GM19043 (cell line): Measurements from ENCODE around the gene LRRC4C.

ENCODE experiments used
- ATAC-seq: cut with Tn5 transposase; IDR thresholded peaks from one replicate; pipeline ENCODE4 v1.9.1; 2021; ENCODE audit warnings: low read depth; ENCODE audit not compliant: unreplicated experiment

Gene LRRC4C

DNA sequence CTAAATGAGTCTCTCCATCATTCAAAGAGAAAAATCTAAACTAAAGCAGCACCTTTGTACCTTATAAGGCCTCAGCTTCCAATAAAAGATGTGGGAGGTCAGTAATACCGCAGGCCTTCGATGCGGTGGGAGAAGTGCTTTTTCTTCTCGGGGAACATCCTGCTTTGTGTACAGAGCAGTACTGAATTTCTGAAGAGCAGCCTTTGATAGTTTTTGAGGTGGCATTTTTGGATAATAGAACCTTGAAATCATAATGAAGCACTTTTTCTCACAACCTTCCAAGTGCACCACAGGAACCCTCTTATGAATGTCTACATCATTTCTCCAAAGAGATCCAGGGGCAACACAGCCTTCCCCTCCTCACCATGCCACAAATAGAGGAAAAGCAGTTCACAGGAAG lies 39.6 kb downstream of the LRRC4C start:
- ATAC-seq: no peak

DNA sequence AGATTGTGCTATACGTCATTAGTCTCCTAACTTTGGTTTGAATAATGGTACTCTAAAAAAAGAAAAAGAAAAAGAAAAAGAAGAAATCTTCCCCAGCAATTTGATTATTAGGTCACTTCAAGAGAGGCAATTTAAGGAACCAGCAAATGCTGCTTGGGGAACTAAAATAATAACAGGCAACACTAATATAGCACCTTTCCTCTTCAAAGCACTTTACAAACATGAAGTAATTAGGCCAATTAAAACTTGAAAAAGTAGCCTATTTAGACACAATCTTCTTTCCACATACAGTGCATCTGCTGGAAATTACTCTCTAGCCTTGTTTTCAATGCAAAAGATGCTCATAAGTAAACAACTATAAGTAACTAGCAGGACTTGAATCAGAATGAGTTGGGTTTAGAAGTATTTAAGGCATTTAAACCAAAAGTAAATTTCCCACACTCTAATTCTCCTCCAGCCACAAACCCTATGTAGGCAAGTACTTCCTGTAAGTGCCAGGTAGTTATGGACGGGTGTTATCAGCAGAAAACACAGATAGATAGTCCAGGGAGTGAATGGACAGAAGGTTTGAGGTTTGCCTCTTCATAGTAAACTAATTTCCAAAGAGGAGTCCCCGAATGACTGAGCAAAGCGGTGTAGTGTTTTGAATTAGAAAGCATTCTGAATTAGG lies 44.5 kb downstream of the LRRC4C start:
- no peak for ATAC-seq

DNA sequence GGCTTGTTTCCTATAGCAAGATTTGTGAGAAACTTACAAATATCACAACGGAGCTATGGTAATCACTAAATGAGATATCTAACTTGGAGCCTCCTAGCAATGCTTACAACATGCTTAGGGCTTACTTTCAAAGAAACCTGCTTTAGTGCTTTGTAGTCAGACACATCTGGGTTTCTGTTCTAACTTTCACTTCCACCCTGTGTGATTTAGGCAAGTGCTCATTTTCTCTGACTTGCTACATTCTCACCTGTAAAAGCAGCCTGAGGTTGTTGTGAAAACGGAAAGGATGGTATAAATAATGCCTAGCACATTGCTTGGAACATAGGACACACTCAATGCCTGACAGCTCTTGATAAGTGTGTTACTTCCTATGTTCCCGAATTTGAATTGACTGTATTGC lies 45.6 kb downstream of the LRRC4C start:
- no peak for ATAC-seq

DNA sequence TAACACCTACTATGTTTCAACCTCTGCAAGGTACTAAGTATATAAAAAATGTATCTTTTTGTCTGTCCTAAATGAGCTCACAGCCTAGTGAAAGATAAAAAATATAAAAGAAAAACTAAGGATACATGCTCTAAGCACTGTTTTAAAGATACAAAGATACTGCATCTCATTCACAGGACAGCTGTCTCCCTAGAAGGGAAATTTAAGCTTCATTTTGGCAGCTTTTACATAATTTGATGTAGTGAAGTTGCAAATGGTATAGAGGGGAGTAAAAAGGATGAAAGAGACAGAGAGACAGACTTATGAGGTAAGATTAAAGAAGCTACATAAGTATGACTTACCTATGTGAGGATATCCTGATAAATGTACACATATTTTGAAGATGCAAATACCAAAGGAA lies 53.6 kb downstream of the LRRC4C start:
- no peak for ATAC-seq

DNA sequence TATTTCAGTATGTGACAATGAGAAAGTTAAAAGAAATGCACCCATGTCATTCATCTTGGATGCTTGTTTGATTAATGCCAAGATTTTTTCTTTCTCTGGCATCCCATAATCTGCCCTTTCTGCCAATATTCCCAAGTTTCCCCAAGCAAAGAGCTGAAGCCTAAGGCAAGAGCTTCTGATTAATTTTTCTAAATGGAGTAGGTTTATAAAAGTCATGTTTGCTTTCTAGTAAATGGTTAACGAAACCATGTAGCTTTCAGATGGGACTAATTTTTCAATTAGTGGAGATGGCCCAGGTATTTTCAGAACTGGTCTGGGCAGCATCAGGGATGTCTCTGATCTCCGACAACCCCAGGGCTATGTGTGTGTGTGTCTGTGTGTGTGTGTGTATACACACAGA lies 55.3 kb downstream of the LRRC4C start:
- no peak for ATAC-seq

DNA sequence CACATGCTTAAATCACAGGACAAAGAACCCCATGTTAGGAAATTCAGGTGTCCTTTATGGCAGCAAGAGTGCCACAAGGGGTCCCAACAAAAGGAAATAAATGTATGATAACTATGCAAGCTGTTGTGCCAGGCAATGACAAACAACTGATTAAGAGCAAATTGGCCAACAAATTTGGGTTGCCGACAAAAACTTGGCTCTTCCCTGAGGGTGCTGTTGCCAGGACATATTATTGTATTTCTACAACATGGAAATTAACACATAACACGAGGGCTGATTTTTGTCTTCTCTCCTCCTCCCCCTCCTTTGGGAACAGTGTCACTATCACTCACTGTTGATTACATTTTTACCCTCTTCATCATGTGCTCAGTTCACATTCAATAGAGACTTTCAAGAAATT lies 56.0 kb downstream of the LRRC4C start:
- no peak for ATAC-seq

DNA sequence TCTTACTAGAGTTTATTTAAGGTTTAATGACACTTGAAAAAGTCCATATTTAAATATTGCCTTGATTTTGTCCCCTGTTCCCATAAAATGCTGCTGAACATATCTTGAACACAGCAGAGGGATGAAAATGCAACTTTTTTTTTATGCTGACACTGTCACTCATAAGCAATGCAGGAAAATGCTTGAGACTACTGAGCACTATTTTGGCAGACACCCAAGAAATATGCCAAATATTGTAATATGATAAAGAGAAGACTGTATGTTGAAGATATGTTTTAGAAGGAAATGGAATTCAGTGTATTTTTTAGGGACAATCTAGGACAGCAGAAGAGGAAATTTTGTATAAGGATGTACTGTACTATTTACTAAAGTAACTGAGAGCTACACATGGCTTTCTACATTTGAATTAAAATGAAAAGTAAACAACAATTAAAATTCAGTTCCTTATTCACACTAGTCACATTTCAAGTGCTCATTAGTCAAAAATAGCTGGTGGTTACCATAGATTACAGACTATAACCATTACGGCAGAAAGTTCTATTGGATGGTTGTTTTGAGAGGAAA lies 58.6 kb downstream of the LRRC4C start:
- no peak for ATAC-seq

DNA sequence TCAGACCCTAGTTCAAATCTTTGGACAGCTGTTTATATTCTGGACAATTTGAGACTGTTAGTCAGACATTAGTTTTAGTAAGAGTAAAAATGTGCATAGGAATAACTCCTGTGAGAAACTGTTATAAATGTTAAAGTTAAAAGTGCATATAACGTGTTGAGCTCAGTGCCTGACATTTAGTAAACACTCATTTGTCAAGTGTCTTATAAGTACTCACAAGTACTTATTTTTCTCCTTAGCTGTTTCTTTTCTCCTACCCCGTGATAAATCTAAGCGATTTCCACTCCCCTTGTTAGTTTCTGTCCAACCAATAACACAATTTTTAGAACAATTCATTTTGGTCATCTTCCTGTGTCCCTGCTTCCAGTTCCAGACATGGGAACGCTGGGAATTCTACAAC lies 59.3 kb downstream of the LRRC4C start:
- no peak for ATAC-seq

DNA sequence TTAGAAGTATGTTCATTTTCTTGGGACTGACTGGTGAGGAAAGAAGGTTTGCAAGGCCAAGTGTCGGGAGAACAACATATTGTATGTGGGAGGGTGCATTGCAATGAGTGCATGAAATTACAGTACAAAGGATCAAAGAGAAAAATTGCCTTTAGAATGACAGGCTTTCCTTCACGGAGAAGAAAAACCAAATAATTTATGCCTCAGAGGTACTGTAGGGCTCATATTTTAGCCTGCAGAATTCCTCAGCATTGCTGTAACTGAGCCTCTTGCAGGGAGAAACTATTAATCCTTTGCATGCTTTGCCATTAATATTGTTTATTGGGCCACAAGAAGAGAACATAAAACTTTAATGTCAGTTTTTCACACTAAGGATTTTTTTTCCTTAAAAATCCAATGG lies 60.1 kb downstream of the LRRC4C start:
- ATAC-seq: no peak

DNA sequence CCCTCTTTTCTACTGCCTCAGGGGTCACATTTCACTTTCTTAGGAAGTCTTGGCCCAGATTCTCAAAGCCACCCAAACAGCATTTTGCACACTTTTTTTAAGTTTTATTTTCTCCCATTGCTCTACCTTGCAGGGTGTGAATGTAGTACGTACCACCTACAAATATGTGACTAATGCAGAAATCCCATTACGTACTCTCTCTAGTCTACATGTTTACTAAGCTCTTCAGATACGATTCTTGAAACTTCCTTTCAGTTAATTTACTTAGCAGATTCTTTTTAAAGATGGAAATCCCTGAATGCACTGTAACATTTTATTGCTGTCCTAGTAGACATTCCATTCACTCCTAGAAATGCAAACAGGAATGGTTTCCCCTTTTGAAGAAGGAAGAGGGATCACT lies 61.3 kb downstream of the LRRC4C start:
- ATAC-seq: no peak

DNA sequence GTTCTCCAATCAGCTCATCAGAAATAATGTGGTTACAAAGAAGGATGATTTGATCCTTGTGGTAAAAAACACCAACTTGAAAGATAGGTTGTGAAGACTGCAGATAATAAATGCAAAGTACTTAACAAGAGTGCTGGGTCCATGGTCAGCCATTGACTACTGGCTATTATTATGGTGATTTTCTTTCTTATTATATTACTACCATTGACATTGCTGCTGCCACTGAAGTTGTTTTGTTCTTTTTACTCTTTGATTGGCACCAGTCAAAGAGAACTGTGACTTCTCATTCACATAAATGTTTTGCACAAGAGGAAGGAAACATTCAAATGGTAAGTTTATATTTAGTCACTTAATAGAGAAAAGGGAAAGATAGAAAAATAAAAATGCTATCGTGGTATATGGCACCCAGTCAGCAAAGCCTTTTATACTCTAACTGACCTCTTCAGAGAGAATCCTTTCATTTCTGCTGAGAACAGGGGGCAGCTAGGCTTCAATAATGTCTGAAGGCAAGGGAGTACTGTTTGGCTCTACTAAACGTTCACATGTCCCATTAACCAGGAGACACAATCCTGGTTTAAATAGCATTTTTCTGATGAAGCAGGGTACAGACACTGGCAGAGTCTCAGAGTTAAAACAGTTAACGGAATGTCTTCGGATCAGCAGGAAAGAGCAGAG lies 64.8 kb downstream of the LRRC4C start:
- no peak for ATAC-seq

DNA sequence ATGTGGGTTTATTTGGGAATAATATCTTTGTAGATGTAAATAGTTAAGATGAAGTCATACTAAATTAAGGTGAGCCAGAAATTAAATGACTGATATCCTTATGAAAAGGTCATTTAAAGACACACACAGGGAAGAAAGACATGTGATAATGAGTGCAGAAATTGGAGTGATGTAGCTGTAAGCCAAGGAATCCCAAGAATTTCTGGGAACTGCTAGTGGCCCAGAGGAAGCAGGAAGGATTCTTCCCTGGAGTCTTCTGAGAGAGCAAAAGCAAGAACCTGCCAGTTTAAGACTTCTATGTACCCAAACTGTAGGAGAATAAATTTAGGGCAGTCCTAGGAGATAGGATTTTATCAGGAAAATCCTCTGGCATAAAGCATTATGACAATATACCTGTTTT lies 66.9 kb downstream of the LRRC4C start:
- no peak for ATAC-seq

DNA sequence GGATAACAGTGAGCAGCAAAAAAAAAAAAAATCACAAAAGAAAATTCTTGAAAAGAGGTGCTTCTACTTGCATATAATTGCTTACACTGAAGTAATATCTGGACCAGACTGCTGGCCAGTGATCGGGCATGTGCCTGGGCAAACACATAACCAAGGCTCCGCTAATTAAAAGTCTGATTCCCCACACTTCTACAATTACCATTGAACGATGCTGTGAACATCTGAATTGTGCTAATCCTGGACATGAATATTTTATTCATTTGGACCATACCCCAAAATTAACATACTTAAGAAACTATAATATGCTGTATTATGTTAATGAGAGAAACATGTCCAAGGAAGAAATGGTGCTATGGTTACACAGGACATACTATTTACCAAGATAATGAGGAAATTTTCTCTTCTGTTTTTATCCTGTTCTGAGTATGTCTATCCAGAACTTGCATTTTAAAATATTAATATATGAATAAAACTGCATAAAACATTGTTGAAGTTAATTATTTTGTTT lies 69.8 kb downstream of the LRRC4C start:
- ATAC-seq: no peak

DNA sequence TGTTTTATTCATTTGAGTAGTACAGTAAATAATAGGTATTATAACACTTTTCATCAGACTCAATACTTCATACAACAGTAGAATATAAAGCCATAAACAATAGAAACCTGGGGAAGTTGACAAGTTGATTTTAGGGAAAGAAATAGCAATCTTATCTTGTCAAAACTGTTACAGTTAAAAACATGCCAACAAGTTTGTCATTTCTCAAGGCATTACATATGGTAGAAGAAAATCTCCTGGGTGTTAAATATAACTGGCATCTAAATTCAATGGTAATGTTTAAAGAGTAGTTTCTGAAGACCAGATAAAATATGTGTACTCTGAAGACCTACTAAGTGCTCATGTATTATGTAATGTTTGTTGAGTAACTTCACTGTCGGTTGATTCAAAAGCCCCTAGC lies 75.1 kb downstream of the LRRC4C start:
- ATAC-seq: no peak

DNA sequence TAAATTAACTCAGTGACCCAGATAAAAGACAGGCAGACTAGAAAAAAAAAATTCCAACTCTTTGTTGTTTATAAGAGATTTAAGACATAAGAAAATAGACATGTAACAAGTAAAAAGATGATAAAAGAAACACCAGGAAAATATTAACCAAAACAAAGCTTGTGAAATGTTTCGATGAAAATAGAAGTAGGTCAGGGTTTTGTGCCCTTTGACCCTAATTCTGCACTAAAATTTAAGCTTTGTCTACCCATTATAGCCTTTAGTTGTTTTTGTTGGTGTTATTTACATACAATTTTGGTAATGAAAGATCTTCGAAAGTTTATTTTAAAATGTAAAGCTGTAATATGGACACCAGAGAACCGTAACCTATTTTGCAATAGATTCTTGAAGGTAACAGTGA lies 75.7 kb downstream of the LRRC4C start:
- ATAC-seq: no peak

DNA sequence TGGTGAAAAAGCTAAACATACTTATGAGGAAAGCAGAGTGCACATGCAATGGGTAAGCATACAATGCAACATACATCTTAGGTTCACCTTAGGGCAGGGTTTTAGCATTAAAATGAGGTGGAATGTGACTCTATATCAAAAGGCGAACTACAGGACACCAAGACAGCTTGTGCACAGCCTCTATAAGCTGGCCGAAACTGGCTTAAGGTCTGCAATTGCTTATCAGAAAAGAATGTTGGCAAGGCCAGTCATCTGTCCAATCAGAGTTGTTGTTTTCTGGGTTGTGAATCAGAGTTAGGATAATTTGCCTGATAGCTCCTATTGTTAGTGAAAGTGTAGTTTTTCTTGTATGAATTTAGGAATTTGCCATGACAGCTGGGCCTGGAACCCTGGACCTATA lies 76.5 kb downstream of the LRRC4C start:
- no peak for ATAC-seq

DNA sequence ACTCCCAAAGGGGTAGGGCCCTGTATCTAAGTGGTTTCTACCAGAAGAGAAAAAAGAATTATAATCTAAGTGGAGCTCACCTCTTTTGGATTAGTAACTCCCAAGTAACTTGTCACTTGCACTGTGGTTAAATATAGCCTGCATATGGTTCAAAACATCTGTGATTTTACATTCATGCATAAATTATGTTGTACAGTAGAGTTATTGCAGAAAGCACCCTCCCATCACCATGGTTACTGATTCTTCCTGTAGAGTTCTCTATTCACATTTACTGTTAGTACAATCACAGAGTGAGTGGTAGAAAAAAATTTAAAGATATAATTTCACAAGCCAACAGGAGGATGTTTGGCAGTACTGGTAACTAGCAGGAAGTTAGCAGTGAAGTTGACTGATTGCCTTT lies 80.4 kb downstream of the LRRC4C start:
- ATAC-seq: no peak

DNA sequence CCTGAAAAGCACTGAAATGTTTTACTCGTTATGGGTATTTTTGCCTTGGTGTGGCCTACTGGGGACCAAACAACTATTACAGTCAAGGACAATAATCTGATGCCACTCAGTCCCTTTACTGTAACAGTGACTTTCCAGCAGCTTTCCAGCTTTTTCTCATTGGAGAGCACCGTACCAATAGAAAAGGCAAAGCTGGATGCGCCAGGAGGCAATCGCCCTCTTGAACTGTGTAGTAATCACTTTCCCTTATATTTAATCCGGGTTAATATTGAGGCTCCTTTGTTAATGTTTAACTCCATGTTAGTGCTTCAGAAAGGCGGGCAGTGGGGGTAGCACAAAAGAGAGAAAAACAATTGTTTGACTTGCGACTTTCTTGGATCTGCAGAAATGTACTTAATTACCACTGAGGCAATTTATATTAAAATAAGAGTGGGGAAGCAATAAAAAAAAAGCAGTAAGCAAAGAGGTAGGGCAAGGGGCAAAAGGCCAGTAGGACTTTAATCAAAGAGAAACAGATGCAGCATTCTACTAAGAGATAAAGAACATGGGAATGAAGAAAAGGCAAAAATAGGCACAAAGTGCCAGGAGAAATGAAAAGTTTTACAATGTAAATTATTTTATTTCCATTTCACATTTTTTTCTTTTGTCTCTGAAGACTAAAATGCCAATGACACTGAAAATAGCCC lies 81.6 kb downstream of the LRRC4C start:
- ATAC-seq: no peak

DNA sequence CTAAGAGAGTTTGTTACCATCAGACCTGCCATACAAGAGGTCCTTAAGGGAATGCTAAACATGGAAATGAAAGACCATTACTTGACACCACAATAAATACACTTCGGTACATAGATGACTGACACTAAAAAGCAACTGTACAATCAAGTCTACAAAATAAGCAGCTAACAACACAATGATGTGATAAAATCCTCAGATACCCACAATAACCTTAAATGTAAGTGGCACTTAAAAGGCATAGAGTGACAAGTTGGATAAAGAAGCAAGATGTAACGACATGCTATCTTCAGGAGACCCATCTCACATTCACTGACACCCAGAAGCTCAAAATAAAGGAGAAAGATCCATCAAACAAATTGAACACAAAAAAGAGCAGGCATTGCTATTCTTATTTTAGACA lies 107.6 kb downstream of the LRRC4C start:
- ATAC-seq: no peak

DNA sequence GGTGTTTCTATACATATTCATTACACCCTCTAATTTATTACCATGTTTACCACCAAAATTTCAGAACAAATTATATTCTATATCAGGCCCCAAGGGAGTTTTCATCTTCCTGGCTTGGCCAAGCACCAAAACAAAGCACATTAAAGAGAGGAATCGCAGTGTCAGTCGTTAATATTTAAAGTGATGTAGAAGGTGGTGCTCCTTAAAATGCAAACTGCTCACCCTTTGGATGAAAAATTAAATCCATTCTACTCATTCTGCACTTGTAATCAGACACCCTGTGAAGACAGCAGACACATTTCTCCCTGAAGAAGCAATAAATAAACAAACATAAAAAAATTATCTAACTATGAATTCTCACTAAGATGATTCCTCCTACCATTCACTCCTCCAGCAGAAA lies 113.4 kb downstream of the LRRC4C start:
- ATAC-seq: no peak
